Measurements from ENCODE around the gene HYDIN.
"Not testable (repeated sequence)": the region's sequence is repeated elsewhere in the genome, so short reads cannot be mapped to it uniquely, and the experiment has no call there.

HYDIN gene

DNA sequence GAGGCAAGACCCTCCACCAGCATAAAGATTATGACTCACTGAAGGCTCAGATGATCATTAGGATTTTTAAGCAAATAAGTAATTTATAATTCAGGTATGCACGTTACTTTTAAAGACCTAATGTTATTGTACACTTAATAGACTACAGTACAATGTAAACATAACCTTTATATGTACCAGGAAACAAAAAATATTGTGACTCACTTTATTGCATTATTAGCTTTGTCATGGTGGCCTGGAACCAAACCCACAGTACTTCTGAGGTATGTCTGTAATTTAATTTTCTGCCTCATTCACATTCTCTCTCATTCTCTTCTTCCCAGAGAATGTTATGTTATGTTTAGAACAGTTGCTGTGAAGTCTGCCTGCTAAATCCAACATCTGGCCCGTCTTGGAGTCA lies 407.8 kb downstream of the HYDIN start:
- not testable (repeated sequence) for DNase-seq

DNA sequence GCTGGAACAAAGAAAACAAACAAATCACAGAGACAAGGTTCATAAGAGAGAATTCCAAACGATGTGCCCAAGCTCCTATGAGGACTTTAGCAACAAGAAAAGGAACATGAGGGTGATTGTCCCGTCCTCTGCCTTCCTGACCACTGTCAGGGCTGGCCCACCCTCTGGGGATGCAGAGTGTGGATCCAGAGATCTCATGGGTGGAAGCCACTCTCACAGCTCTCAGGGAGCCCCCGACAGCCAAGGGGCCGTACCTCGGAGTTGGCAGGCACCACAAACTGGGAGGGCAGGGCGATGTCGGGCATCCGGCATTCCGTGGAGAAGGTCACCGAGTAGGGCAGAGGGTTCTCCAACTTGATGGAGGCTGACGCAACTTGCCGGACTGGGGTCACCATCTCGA lies 412.4 kb downstream of the HYDIN start:
- not testable (repeated sequence) for DNase-seq

DNA sequence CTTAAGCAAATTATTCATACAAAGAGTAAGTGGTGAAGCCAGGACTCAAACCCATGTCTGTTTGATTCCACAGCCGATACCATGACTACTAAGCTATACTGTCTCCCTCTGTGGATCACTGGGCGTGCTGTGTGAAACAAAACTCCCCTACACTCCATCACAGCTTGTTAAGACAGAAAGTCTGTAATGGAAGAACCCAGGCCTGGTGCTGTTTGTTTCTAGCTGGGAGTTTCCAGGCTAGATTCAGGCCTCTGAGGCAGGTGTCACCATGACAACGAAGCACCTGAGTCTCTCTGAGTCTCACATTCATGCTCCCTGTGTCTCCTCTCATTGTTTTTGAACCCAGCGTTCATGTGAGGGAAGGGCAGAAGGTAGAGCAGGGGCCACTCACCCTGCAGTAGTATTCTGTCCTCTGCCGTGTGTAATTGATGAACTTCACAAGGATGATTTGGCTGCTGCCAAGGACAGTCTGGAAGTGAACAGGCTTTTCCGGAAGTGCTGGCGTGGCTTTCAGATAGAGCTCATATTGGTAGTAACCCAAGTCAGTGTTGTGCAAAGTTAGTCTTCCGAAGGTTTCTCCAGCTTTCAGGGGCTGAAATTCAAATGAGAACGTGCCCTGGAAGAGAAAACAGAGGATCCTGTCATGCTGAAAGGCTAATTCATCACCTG lies 421.0 kb downstream of the HYDIN start:
- no peak for DNase-seq

DNA sequence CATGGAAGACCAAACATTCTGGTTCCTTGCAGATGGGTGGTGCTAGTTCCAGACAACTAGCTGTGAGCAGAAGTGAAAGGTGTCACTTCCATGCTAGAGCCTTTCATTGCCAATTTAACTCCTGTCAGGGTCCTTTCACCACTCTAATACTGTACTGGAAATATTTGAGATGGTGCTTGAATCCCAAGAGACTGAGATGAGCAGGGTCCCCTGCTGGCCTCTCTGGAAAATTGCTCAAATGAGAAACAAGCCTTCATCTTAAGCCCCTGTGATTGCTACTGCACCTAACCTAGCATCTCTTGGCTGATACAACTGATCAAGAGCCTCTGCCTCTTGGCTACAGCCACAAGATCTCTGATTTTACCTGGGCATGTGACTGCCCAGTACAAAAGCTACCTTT lies 422.2 kb downstream of the HYDIN start:
- DNase-seq = no peak

DNA sequence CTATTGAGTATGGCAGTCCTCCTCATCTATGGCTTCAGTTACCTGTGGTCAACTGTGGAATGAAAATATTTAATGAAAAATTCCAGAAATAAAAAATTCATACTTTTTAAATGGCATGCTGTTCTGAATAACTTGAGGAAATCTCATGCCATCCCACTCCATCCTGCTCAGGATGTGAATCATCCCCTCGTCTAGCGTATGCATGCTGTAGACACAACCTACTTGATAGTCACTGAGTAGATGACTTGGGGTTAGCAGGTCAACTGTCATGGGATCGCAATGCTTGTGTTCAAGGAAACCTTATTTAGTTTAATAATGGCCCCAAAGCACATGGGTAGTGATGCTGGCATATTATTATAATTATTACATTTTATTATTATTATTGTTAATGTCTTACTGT lies 424.7 kb downstream of the HYDIN start:
- DNase-seq = no peak

DNA sequence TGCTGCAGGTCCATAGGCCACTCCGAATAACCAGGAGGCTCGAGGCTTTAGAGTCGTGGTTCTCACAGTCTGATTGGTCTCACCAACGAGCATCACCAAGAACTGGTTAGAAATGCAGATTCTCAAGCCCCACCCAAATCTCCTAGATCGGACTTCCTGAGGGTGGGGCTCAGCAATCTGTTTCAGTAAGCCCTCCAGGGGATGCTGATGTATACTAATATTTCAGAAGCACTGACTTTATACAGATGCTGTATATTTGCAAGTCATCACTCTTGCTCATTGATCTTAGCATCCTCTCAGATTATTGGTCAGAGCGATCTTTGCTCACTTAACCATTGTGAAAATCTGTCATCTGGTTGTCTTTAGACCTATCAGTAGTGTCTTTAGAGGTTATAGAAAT lies 425.1 kb downstream of the HYDIN start:
- DNase-seq = no peak

DNA sequence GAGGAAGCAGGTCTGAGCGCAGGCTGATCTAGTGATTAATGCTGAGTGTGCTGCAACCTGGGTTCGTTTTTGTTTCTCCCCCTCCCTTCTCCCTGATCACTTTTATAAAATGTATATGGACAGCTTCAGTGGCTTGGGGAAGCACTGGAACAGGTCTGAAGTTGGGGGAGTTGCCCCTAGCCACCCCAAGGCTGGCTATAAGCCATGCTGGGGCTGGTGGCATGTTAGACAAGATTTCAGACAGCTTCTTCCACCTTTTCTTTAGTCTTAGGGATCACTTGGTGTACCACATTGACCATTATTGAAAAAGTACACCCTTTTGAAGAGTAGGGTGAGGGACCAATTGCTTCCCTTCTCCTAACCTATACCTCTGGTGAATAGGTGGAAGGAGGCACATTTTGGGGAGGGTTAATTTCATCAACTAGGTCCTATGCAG lies 425.8 kb downstream of the HYDIN start:
- DNase-seq = no peak

DNA sequence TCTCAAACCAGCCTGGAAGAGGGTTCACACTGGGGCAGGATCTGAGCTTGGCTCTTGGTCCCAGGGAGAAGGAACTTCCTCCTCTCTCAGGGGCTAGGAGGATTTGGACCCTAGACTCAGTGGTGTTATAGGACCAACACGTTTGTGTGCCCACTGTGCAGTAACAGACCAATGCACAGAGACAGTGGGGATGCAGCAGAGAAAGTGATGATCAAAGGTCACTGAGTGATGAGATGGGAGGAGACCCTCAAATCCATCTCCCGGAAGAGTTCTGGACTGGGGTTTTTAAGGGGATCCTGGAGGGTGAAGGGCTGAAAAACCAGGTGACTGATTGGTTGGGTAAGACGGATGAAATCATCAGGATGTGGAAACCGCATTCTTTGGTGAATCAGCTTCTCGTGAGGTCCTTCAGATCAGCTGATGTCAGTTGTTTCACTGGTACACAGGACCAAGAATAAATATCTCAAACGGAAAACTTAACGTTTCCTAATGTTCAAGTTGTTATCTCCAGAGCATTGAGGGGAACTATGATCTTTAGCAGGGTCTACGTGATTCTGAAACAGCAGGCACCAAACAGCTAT lies 426.3 kb downstream of the HYDIN start:
- DNase-seq = no peak

DNA sequence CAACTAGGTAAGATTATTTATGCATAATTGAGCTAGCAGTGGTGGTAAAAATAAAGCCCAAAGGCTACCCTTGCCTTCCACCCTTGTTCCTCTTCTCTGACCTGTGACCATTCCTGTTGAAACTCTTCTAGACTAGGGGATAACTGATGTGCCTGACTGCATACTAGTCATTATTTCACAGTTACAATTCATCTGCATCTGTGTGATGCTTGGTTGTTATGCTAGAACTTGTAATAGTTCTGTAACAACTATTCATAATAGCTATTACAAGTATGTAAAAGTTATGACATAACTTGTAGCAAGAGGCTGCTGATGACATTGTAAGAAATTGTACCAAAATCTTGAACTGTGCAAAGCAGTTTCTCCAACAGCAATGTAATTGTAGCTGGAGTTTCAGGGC lies 427.2 kb downstream of the HYDIN start:
- DNase-seq = no peak

DNA sequence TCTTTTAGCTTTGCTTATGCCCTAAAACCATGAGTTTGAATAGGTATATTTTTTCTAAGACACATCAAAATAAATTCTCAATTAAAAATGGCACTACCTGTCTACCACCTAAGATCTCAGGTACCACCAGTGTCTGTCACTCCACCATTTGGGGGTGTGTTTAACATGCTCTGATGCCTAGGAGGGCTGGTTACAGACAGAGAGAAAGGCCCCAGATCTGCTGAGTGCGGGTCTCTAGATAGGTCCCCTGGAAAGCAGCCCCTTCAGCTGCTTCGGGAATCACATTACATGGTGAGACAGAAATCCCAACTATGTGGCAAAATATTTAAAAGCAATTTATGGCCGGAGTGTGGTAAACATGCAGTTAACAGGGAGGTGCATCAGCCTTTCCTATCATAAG lies 428.9 kb downstream of the HYDIN start:
- DNase-seq = no peak

DNA sequence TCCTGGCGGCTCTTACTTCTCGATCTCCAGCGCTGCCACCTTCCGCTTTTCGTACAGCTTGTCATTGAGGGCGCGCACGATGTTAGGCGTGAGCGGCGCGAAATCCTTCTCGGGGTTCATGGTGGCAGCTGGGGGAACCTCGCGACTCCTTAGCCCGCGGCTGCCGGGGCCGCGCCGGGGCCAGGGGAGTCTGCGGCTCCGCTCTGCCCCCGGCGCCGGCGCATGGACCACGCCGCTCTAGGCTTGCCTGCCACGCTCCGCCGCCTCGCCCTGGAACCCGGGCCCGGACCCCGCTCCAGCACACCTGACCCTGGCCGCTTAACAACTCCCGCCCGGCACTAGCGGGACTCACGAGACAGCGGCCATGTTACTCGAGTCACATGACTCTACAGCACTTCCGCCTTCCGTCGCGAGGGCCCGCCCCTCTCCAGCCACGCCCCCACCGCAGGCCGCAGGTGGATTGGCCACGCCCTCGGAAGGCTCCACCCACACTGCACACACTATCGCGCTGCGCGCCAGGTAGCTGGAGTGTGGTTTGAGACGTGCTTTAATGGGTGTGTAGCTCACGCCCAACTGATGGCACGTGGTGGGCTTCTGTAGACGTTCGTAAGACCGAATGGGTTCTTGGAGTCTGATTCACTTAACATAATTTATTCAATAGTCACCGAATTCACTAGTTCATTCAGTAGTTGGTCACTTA lies 429.6 kb downstream of the HYDIN start, which contains the start of gene VAC14:
VAC14 (minus strand) TSS at position 378 of the 700 bp plus-strand sequence; CDS start at position 120, 258 bp downstream.
- peak; percentile 89 for DNase-seq

DNA sequence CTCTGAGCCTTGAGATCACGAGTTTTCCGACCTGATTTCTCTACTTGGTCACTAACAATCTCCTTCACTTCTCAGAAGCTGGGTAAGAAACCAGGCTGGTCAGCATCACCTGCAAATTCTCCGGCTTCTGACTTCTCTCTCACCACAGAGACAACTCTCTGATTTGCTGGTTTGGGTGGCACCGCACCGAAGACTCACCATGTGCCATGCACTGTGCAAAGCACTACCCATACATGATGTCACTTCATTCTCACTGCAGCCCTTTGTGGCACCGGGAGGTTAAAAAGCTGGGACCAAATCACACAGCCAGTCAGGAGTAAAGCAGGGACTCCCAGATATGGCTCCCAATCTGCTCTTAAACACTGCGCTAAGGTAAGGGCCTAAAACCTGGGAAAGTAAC lies 430.2 kb downstream of the HYDIN start:
- no peak for DNase-seq

DNA sequence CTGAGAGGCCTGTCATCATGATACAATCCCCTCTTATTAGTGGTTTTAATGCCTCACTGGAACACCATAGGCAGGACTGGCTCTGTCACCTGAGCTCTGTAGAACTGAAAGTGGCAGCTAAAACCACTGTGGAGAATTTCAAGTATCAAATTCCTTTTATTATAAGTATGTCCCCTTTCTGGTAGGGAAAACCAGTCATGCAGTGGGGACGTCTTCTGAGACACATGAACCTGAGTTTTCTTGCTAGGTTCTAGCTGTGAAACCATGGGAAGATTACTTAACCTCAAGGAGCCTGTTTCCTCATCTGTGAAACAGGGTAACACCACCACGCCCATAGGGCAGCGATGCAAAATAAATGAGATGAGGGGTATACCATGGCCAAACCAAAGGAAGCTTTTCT lies 434.2 kb downstream of the HYDIN start:
- DNase-seq = no peak

DNA sequence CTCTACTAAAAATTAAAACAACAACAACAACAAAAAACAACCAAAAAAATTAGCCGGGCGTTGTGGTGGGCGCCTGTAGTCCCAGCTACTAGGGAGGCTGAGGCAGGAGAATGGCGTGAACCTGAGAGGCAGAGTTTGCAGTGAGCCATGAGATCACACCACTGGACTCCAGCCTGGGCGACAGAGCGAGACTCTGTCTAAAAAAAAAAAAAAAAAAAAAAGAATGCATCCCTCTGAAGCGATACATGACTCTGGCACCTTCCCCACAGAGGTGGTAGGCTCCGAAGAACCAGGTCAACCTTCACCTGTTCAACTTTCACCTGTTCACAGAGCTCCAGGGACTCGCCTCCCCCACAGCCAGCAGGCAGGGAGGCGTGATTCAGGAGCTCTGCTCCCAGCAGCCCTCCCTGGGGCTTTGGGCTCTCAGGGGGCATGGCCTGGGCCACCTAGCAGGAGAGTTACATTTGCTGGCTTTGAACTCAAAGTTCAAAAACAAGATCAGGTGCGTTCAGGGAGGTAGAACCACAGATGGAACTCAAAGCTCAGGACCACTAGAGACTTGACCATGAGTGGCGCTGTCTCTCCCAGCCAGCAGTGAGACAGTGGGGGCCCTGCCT lies 435.1 kb downstream of the HYDIN start:
- DNase-seq = no peak

DNA sequence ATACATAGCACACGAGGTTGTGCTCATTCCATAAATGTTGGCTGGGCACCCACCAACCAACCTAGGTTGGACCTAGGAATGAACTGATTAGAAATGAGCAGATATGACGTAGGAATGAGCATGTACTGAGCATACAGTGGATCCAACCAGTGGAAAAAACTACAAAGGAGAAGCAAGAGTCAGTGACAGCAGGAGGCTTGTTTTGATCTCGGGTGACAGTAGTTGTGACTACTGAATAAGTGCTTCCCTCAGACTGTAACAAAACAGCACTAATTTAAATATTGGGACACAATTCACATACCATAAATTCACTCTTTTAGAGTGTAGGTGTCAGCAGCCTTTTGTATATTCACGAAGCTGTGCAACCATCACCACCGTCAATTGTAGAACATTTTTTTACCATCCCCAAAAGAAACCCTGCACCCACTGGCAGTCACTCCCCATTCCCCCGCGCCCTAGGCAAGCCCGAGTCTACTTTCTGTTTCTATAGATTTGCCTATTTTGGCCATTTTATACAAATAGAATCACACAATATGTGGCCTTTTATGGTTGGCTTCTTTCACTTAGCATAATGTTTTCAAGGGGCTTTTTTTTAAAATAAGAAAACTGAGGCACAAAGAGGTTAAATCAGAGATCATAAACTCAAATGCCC lies 436.5 kb downstream of the HYDIN start:
- DNase-seq = no peak

DNA sequence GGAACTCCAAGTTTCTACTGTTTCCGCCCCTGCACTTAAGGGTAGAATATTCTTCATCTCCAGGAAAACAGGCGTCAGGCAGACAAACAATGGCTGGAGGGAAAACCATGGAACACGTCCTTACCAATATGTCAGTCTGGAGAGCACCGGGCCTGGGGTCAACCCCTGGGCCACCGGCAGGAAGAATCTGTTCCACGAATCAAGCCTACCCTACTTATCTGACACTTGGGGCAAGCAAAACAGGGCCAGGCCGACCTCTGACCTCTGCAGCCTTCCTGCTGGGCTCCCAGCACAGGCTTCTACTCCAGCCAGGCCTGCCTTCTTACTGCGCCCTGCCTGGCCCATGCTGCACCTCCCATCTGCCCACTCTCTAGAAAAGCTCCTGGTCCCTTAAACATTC lies 439.7 kb downstream of the HYDIN start:
- no peak for DNase-seq

DNA sequence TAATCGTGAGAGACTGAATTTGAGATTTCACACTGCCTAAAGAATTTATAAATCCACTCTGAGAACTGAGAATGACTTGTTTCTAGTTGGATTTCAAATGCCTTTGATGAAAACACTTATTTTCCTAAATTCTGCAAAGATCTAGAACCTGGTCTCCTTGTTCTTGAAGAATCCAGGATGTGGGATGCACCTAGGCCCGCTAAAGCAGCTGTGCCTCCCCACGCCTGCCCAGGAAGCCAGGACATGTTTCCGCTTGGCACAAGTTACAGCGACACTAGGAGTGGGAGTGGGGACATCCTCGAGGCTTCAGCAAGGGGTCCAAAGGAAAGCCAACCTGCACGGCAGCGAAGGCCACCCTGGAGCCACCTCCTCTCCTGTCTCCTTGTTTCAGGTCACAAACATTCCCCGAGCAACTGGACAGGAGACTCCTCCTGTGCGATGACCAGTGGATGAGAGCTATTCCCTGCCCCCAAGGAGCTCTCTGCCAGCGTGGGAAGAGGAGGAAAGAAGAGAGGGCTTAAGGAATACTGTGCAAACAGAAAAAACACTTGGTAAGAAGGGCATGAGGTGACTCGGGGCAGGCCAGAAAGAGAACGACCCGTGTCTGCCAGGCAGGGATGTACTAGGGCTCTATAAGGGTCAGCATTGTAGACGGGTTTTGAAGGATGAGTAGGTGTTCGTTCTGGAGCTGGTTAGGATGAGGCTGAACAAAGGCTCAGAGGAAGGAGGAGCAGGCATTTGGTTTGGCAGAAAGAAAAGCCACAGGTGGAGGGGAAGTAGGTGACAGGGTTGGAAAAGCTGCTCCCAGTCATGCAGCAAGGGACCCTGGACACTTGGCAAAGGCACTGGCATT lies 440.7 kb downstream of the HYDIN start:
- DNase-seq = no peak

DNA sequence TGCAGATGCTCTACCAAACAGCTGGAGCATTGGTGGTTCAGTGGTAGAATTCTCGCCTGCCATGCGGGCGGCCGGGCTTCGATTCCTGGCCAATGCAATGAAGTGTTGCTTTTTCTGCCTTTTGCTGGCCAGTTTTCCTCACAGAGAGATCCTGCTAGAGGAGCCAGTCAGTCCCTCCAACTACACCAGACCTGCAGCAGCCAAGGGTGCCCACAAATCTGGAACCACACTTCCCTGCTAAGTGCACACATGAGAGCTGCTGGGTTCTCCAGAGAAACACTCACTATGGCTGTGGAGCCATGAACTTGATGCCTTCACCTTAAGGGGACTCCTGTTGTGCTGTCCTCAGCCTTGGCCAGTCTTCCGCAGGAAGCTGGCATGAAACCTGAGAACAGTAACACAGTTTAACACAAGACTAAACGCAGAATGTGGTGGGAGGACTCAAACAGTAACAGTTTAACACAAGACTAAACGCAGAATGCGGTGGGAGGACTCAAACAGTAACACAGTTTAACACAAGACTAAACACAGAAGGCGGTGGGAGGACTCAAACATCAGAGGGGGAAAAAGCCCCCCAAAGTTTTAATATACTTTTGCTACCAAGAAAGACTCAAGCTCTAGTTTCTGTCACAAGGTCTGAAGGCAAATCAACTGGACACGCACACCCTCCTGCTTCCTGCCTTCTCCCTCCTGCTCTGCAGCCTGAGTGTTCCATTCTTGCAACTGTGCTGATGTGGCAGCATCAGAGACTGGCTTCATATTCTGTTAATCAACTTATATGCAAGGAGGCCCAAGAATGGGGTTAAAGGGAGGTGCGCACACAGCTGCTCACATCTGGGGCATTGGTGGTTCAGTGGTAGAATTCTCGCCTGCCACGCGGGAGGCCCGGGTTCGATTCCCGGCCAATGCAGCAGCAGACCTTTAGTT lies 441.6 kb downstream of the HYDIN start:
- DNase-seq = no peak

DNA sequence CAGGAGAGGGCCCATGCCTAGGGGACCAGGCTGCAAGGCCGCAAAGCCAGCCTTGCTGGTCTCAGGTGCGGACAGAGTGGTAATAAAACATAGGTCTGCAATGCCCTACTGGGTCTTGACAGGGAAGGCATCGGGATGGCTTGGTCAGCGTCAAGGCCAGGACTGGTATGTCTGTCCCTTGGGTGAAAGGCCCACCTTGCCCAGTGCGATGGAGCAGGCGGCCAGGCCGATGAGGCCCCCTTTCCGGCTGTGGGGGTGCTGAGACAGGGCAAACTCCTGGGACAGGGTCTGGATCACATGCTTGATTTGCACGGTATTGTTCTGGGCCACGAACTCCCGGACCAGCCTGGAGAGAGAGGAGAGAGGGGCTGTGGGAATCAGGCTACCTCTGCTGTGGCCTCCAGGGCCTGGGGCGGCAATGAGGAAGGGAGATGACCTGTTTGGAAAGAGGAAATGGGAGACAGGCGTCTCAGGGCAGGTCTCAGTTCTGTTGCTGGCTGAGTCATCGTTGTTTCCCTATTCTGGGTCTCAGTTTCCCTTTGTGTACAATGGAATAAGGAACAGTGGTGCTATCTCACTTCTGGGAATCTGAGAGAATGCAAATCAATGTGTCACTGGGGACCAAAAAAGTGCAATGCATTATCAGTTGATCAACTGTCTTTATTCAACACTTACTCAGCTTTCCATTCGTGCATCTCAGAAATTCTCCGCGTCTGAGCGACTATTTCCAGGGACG lies 444.3 kb downstream of the HYDIN start:
- DNase-seq = no peak
